GM21367 (cell line): ENCODE results near the gene LIPH.

Source experiments
- ATAC-seq: cut with Tn5 transposase; IDR thresholded peaks from one replicate; pipeline ENCODE4 v1.9.1; 2021; ENCODE audit not compliant: unreplicated experiment

Gene LIPH

DNA sequence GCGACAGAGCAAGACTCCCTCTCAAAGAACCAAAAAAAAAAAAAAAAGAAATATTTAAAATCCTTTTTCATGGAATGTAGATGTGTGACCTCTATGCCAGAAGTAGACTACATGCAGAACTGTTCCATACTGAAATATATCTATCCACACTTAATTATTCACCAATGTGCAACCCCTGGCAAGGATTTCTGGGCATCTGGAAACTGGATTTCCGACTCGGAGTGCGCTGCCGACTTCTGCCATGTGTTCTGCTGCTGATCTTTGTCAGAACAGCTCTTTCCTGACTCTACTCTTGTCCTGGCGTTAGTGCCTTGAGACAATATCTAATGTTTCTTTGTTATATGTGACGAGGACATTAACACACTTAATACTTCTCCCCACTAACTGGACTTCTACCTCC is 11.7 kb downstream of the LIPH start:
- ATAC-seq, result no peak

DNA sequence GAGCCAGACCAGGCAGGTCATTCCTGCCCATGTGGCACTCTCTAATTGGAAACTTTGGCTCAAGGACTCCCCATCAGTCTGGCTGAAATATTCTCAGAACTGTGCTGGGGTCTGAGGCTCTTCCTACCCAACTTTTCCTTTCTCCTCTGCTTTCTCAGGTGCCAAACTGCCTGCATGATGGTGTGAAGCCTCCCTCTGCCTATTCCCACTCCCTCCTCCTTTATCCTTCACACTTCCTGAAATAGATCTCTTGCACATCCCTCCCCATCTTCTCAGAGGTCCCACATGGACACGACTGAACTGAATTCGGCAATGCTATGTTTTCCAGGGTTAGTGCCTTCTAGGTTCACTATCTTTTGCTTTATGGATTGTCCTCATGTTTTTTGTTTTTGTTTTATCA is 12.5 kb downstream of the LIPH start:
- ATAC-seq, result no peak

DNA sequence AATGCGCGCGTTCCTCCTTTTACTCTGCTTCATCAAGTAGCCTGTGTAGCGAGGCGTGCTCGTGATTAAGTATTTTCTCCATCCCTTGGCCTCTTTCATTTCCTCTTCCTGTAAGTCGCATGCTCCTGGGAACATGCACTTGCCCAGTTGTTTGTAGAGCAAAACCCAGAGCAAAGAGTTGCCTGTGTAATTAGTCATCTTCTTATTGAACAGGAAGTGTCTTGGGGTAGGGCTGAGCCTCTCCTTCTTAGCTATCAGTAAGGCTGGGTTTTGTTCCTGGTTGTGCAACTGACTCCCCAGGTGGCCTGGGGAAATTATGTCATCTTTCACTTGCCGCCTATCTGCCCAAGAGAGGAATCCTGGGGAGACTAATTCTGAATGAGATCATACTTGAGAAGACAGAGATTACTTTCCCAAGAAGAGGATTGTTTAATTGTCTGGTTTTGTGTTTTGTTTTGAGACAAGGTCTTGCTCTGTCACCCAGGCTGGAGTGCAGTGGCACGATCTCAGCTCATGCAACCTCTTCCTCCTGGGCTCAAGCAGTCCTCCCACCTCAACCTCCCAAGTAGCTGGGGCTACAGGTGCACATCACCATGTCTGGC is 14.9 kb downstream of the LIPH start:
- peak; percentile 99 for ATAC-seq

DNA sequence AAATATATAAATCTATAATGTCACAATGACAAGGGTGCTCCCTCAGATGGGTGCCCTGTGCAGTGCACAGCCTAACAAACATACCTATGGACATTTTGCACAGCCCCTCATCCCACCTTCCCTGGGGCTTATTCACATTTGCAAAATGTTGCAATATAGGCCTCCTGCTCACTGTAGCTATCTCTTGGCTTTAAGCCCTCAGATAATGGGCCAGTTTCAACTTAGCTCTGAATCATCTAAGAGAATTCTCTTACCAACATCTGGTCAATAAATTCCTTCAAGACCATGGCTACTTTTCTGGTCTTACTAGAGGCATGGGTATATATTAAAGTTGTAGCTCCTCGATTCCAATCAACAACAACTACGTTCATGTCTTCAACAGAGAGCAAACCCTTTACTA is 17.9 kb downstream of the LIPH start:
- ATAC-seq, result no peak

DNA sequence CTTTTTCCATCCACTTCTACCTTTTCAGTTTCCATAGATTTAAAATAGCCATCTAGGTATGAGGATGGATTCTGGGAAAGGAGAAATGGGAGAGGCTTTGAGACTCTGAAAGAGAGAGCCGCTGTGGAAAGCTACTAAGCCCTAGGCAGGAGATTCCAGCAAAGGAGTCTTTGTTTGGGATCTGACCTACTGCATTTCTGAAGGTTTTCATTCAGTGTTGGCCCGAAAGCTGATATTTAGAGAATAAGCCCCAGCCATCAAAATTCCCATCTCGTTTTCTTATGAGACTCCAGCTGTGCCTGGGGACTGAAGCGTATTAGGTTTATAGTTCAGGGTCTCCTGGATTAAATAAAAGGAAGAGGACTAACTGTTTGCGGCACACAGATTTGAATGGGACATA is 19.5 kb downstream of the LIPH start:
- no peak for ATAC-seq

DNA sequence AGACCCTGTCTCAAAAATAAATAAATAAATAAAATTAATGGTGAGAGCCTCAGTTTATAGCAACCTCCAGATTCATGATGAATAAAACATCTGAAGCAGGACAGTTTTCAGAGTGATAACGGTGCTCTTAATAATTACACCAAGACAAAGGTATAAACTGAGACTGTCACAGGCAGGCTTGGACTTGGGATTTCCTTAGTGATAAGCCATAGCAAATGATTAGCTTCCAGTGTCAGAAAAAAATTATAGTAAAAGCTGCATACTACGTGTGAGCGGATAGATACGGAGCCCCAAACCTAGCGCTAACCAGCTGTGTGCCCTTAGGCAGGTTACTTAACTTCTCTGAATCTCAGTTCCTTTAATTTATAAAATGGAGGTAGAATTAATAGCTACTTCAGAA is 21.5 kb downstream of the LIPH start:
- no peak for ATAC-seq

DNA sequence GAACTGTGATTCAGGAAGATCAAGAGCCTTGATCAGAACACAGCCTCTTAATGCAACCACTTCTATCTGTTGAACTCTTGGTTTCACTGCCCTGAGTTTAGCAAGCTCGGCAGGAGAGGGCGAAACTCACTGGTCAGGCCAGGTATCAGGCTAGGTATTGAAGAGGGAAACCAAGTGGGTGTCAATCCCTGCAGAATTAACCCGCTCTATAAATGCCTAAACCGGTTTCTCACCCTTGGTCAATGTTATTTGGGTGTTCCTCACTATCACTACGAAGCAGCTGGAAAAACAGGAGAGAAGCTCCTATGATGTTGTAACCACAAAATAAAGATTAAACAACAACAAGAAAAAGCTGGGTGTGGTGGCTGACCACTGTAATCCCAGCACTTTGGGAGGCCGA is 23.9 kb downstream of the LIPH start:
- no peak for ATAC-seq

DNA sequence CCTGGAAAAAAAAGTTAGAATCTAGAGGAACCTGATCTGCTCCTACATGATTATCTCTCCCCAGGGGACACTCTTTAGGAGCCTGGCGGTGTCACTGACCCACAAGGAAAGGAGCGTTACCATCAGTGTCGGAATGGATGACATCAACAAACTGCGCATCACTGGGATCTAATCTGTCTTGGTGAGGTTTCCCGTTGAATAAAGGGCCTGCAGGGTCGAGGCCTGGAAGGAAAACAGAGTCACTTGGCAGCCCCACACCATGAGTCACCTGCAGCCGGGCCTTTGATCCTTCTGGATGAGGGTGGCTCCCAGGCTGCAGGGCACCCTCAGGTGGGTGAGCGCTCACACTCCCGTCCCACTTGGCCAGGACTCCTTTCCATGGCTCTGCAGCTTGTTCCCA is 25.0 kb downstream of the LIPH start:
- ATAC-seq, result no peak

DNA sequence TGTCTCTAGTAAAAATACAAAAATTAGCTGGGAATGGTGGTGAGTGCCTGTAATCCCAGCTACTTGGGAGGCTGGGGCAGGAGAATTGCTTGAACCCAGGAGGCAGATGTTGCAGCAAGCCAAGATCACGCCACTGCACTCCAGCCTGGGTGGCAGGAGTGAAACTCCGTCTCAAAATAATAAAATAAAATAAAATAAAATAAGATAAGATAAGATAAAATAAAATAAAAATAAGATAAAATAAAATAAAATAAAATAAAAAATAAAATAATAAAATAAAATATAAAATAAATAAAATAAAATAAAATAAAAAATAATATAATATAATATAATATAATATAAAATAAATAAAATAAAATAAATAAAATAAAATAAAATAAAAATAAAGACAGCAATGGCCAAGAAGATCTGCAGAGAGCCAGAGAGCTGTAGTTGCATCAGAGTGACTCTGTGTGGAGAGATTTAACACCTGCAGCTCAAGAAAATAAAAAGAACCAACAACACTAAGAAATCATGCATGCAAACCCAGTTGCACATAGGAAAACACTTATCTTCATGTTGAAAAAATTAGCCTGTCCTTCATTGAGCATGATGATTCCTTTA is 25.9 kb downstream of the LIPH start:
- no peak for ATAC-seq

DNA sequence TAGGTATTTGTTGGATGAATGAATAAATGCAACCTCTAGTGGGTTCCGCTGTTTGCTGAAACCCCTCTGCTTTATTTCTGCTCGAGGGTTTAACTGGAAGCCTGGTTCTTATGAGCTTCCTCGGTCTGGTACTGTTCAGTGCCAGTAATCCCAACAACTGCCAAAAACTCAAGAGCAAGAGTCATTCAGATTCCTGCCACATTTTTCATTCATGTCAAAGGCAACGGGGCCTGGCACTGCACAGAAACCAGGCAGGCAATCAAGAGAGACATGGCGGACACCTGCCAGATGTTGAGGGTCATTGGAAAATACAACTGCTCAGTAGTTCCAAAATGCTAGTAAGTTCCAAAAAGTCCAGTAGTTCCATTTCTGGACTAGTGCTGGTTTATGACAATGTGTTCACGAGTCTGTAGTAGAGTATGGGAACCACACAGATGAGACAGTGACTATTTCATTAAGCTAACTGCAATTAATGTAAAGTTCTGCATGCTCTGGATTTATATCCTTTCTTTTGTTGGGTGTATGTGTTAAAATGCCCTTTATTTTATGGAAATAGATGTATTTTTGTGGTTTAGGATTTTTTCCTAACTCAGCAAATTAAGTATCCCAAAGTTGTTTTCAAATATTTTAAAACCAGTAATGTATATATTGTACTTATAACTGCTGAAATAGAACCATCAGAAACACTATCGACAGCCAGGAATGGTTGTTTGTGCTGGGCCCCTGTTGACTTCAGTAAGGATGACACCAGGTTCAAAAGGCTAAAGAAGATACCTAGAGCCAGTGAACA is 30.8 kb downstream of the LIPH start:
- ATAC-seq, result no peak

DNA sequence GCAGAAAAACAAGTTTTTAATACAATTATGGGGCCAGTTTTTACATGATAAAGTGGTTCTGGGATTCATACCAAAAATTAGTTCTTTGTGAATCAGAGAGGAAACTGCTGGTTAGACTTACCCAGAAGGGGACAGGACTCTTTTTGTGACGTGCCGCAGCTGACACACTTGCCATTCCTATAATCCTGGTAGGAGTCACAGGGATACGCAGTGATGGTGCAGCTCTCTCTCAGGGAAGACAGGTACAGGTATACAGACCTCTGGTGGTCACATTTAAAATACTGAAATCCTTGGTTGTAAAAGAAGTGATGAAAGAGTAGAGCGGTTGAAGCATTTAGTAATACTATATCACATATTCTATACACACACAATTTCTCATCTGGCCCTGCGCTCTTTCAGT is 33.4 kb downstream of the LIPH start:
- no peak for ATAC-seq

DNA sequence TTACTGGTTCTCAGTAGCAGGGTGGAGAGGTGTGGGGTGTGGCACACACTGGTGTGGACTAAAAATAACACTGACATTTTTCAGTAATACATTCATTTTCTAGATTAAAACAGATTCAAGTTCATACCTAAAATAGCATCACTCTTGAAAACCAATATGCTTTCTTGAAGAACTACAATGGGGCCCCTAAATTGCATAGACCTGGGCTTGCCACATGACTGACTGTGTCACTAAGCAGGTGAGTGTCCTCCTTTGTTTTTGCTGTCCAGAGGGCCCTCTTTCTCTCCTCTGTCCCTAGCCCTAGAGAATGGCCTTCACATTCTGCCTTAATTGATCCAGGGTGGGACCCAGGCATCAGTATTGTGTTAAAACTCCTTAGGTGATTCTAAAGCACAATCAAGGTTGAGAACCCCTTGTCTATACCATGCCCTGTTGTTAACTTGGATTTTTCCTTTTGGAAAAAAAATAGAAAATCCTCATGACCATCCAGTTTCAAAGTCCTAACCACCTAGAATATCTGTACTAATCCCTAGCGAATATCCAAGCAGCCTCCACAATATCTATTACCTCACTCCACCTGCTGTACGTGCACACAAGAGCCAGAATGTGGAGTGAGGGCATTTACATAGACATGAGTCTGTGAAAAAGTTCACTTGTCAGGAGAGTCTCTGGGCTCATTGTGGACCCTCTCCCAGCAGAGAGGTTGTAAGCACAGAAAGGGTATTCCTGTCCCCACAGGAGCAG is 34.8 kb downstream of the LIPH start:
- no peak for ATAC-seq

DNA sequence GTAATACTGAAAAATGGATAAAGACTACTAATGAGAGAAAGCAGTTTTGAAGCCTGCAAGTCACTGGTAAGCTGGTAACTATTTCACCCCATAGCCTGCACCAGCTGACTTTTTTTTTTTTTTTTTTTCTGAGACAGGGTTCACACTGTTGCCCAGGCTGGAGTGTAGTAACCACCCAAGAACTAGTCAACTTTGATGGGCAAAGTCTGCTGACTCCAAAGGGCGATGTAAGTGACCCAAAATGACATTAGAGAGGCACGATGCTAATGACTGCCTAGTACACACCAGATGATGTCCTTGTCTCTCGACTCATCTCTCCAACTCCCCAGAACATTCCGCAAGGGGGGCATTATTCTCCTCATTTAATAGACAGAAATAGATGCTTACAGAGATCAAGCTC is 40.7 kb downstream of the LIPH start:
- no peak for ATAC-seq

DNA sequence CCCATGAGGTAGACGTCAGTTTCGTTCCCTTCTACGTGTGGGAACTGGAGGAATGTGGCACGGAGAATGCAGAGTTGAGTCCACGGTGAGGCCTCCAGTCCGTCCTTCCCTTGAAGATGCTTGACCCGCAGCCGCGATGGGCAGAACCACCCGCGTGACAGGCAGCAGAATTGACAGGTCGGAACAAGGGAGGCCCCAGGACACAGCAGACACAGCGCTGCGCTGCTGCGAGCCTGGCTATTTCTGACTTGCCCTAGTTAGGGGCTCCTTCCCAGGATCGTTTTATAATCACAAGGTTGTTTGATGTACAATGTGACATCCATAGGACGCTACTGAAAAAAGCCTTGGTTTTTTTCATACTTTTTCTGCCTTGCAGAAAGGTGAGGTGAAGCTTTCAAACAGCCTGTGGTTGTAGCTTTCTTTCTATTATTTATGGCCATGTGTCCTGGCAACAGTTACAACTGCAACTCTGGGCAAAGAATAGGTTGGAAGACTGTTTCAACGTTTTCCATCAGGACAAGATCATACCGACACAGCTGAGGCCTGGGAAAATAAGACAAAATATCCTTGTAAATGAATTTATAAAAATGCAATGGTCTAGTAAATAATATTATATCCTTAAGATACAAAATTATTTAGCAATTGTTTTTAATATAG is 43.9 kb downstream of the LIPH start:
- ATAC-seq, result no peak

DNA sequence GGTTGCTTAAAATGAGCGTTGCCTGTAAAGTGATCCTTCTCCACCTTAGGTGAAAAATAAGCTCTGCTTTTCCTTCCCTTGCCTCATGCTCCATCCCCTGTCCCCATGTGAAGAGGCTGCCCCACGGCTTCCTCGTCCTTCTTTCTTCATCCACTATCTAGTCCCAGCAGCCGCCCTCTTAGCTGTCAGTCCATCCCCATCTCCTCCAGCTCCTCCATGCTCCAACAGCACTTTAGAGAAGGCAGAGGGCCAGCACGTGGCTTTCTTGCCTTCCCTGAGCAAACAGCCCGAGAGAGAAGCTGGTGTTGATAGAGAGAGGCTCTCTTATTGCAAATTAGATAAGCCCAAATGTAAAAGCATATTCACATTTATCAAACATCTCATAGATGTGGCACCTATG is 44.5 kb downstream of the LIPH start:
- no peak for ATAC-seq

DNA sequence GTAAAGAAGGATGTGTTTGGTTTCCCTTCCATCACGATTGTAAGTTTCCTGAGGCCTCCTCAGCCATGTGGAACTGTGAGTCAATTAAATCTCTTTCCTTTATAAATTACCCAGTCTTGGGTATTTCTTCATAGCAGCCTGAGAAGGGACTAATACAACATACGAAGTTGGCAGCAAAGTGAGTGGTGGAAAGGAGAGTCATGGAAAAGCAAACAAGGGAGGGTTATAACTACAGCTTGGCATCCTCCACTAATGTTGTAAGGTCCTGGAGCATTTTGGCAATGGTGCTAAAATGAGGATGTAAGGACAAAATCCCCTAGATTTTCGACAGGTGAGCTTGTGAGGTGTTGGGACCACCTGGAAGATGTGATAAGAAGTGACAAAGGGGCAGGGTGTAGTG is 47.8 kb downstream of the LIPH start:
- ATAC-seq, result no peak

DNA sequence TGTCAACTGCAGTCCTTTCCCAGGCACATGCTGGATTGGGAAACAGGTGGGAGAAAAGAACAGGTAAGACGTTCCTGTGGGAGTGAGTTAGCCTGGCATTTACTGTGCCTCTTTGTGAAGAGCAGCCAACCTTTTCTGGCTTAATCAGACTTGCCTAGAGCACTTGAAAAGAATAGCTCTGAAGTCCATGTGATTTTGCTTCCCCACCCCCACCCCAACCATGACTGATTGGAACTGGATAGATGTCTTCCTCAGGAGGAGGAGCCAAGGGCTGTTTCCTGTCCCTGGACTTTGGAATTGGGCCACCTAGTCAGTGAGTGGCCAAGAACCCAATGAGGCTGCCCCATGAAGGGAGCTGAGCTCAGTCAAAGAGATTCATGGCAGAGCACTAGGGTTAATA is 48.9 kb downstream of the LIPH start:
- no peak for ATAC-seq

DNA sequence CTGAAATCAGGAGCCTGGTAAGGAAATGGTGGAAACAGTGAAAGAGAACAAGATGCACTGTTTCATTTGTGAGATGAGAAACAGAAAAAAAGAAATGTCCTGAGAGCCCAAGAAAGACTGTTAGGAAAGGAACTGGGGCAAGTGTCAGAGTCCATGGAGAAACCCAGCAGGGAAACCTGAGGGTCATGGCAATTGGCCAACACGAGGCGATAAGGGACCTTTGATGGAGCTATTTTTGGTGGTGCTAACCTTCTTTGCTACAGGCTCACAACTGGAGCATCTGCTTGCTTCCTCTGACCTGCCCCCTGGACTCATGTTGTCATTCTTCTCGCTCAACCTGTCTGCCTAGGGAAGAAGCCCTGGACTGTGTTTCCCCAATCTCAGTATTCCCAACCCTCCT is 49.4 kb downstream of the LIPH start:
- ATAC-seq, result no peak

DNA sequence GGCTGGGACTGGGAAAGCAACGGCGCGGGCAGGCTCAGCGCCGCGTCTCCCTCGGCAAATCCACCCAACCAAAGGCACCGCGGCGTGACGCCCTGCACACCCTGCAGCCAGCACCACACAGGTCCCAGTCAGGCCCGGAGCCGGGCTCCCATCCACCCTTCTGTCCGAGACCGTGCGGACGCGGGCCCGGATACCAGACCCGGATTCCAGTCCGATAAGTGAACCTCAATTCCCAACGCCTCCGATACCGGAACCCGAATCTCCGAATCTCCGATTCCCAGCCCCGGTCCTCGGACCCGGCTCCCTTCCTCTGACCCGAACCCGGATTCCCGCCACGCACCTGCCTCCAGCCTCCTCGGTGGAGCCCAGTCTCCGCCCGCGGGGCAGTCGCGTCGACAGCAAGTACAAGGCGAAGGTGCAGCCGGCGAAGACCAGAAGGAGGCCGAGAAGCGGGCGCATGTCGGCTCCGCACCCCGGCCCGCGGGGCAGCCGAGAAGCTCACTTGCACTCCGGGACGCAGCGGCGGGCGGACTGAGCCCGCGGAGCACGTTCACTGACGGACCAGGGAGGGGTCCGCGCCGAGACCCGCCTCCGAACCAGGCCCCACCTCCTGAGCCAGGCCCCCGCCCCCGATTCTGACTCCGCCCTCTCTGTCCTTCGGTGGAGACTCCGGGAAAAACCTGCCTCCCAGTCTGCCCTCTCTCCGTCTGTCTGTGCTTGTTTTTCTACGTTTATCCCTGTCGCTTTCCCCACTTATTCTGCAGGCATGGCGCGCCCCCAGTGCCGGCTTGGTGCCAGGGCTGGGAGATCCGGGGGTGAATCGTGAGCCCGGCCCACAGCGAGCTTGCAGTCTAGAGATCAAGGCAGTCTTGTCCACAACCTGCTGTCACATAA is 53.6 kb downstream of the LIPH start, which contains the start of gene TMEM41A:
TMEM41A (minus strand) TSS at position 533 of the 894 bp plus-strand sequence; CDS start at position 459, 74 bp downstream.
- peak; percentile 92 for ATAC-seq

DNA sequence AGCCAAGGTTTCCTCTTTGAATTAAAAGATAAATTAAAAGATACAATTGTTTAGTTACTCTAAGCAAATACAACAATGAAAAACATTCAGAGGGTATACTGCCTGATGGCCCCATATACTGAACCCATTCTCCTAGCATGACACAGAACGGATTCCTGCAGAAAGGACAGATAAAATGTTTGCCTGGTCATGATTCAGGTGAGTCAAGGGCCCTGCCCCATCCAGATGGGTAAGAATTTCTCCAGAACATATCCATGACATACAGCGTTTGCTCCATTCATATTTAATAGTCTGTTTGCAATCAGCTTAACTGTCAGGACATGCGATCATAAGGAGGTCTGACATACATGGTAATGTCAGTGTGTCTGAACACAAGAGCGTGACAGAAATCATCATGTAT is 62.1 kb downstream of the LIPH start:
- ATAC-seq, result no peak
